GM18858 (cell line): ENCODE measurements around the gene KPNA1.
"Not testable (repeated sequence)": the region's sequence is repeated elsewhere in the genome, so short reads cannot be mapped to it uniquely, and the experiment has no call there.

Experiments used
- ATAC-seq: cut with Tn5 transposase; IDR thresholded peaks from one replicate; pipeline ENCODE4 v1.9.1; 2021; ENCODE audit not compliant: unreplicated experiment

KPNA1 gene

DNA sequence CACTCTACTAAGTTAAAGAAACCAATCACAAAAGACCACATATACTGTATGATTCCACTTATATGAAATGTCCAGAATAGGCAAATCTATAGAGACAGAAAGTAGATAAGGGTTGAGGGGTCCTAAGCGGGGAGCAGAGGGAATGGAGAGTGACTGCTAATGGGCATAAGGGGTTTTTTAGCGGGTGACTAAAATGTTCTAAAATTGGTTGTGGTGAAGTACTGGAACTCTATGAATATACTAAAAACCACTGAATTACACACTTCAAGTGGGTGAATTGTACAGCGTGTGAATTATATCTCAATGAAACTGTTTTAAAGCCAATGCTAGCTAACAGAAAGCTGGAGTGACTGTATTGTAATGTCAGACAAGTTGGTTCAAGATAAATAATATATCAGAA lies 33.3 kb downstream of the KPNA1 start:
- ATAC-seq: no peak

- ATAC-seq: no peak
These were observed 38.2 kb downstream of the KPNA1 start for GRCh38 chr3:122476532-122476931.

GRCh38 chr3:122475316-122475715 lies 39.4 kb downstream of the KPNA1 start:
- no peak for ATAC-seq

DNA sequence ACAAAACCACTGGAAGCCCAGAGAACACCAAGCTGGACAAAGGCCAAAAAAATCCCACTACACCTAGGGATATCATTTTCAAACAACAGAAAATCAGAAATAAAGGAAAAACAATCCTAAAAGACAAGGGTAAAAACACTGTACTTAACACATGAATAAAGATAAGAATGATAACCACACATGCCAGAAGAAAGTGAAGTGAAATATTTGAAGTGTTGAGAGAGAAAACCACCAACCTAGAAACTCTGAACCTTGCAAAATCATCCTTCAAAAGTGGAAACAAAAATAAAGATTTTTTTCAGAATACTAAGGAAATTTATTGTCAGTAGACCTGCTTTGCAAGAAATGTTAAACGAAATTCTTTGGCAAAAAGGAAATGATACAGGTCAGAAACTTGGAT lies 45.1 kb downstream of the KPNA1 start:
- no peak for ATAC-seq

- no peak for ATAC-seq
These were observed 45.7 kb downstream of the KPNA1 start for GRCh38 chr3:122468896-122469533.

- ATAC-seq: no peak
These were observed 48.0 kb downstream of the KPNA1 start for GRCh38 chr3:122466701-122467240.

GRCh38 chr3:122464659-122465058 lies 50.1 kb downstream of the KPNA1 start:
- no peak for ATAC-seq

- no peak for ATAC-seq
These were observed 52.3 kb downstream of the KPNA1 start for GRCh38 chr3:122462406-122462805.

- no peak for ATAC-seq
These were observed 52.9 kb downstream of the KPNA1 start for GRCh38 chr3:122461806-122462205.

- ATAC-seq: no peak
These were observed 55.7 kb downstream of the KPNA1 start for GRCh38 chr3:122458992-122459391.

- no peak for ATAC-seq
These were observed 57.0 kb downstream of the KPNA1 start for GRCh38 chr3:122457706-122458105.

DNA sequence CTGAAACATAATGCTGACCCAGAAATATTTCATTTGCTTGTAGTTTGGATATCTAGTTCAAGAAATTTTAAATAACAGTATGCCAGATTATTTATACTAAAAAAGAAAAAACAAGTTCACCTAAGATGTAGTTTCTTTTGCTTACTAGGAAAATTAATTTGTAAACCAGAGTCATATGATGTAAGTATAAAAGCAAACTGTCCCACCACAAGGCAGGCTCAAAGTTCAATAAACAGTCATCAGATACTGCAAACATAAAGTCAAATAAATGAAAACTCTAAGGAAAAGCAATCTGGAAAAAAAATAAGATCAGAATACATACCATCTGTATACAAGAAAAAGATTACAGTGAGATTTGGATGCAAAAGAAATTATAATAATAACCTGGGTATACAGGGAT lies 58.7 kb downstream of the KPNA1 start:
- ATAC-seq: no peak

- no peak for ATAC-seq
These were observed 63.4 kb downstream of the KPNA1 start for GRCh38 chr3:122451371-122451770.

GRCh38 chr3:122448218-122448617 lies 66.5 kb downstream of the KPNA1 start:
- ATAC-seq: not testable (repeated sequence)

DNA sequence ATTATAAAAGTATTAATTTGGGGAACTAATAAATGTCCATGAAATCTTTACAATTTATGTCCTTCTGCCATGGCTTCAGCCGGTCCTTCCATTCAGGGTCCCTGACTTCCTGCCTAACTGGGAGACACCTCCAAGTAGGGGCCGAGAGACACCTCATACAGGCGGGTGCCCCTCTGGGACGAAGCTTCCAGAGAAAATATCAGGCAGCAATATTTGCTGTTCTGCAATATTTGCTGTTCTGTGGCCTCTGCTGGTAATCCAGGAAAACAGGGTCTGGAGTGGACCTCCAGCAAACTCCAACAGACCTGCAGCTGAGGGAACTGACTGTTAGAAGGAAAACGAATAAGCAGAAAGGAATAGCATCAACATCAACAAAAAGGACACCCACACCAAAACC lies 70.2 kb downstream of the KPNA1 start:
- ATAC-seq: not testable (repeated sequence)

DNA sequence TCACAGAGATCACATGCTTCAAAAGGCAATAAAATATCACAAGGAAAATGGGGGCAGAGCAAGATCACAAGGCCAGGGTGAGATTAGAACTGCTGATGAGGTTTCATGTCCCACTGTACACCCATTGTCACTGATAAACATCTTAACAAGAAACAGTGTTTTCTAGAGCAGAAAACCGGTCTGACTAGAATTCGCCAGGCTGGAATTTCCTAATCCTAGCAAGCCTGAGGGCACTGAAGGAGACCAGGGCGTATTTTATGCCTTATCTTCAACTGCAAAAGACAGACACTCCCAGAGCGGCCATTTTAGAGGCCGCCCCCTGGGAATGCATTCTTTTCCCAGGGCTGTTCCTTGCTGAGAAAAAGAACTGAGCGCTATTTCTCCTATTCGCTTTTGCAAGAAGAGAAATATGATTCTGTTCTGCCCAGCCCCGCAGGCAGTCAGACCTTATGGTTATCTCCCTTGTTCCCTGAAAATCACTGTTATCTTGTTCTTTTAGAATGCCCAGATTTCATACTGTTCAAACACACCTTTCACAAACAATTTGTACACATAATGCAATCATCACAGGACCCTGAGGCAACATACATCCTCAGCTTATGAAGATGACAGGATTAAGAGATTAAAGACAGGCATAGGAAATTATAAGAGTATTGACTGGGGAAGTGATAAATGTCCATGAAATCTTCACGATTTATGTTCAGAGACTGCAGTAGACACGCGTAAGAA lies 70.8 kb downstream of the KPNA1 start:
- ATAC-seq: not testable (repeated sequence)

DNA sequence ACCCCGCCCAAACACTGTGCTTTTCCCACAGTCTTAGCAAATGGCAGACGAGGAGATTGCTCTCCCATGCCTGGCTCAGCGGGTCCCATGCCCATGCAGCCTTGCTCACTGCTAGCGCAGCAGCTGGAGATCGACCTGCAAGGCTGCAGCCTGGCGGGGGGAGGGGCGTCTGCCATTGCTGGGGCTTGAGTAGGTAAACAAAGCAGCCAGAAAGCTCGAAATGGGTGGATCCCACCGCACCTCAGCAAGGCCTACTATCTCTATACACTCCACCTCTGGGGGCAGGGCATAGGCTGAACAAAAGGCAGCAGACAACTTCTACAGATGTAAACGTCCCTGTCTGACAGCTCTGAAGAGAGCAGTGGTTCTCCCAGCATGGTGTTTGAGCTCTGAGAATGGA lies 71.6 kb downstream of the KPNA1 start:
- no peak for ATAC-seq

DNA sequence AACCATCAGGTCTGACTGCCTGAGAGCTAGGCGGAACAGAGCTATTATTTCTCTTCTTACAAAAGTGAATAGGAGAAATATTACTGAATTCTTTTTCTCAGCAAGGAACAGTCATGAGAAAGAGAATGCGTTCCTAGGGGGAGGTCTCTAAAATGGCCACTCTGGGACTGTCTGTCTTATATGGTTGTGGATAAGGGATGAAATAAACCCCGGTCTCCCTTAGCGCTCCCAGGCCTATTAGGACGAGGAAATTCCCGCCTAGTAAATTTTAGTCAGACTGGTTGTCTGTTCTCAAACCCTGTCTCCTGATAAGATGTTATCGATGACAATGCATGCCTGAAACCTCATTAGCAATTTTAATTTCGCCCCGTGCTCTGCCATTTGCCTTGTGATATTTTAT lies 78.8 kb downstream of the KPNA1 start:
- no peak for ATAC-seq

GRCh38 chr3:122430371-122430770 lies 84.4 kb downstream of the KPNA1 start:
- no peak for ATAC-seq

DNA sequence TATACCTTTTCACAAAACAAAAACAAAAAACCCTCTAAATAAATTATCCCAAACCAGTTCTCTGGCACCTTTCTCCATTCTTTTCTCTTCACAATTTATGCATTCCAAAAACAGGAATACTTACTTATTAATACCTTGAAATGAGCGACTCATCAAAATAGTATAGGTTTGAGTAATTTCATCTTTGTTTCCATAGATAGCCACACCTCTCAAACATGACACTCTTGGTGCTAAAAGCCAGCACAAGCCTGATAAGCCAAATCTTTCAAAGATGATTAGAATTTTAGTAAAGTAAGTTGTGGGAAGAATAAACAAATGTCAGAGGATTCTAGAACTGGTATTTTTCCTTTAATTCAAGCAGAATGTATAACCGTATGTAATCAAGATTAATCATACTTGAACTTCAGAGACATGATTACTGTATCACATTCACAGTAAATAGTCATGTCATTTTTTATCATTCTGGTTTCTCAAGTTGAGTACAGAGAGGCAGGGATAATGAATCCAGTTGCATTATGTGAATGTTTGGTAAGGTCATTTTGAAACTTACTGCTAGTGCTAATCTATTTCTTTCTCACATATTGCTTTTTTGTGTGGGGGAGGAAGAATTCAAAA lies 86.8 kb downstream of the KPNA1 start:
- no peak for ATAC-seq

DNA sequence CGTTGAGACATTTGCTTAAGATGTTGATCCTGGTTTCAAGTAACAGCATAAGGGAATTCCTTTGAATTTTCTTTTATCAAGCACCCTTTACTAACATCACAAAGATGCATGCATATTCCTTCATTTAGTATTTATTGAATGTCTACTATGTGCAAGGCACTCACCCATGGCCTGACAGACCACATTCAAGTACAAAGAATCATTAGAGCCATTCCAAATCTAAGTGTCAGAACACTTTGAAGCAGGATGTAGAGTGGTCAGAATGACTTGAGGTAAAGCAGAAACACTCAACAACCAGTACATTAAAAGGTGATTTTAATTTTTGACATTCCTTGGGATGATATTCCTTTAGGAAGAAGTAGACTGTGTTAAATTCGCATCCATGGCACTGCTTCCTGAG lies 92.9 kb downstream of the KPNA1 start:
- no peak for ATAC-seq

DNA sequence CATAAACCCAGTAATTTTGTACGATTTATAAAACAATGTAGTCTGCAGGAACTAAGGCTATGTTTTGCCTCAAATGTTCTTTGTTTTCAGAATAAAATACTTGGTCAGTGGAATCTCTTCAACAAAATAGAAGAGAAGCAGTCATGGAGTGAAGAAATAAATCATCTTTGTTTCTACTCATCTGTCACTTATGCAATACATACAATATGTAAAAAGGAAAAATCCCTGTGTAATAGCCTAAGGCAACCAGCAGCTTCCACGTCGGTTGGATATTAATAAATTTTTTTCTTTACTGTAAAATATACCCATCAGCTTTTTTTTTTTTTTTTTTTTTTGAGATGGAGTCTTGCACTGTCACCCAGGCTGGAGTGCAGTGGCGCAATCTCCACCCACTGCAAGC lies 93.6 kb downstream of the KPNA1 start:
- ATAC-seq: no peak
